GM21723 (cell line): ENCODE measurements around the gene GBP1.
"Not testable (repeated sequence)": the region's sequence is repeated elsewhere in the genome, so short reads cannot be mapped to it uniquely, and the experiment has no call there.

Source experiments
- ATAC-seq: cut with Tn5 transposase; IDR thresholded peaks from one replicate; pipeline ENCODE4 v1.9.1; 2021; ENCODE audit warnings: mild to moderate bottlenecking, moderate library complexity; ENCODE audit not compliant: unreplicated experiment

The GBP1 gene, protein sequence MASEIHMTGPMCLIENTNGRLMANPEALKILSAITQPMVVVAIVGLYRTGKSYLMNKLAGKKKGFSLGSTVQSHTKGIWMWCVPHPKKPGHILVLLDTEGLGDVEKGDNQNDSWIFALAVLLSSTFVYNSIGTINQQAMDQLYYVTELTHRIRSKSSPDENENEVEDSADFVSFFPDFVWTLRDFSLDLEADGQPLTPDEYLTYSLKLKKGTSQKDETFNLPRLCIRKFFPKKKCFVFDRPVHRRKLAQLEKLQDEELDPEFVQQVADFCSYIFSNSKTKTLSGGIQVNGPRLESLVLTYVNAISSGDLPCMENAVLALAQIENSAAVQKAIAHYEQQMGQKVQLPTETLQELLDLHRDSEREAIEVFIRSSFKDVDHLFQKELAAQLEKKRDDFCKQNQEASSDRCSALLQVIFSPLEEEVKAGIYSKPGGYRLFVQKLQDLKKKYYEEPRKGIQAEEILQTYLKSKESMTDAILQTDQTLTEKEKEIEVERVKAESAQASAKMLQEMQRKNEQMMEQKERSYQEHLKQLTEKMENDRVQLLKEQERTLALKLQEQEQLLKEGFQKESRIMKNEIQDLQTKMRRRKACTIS

GRCh38 chr1:89065079-89065868, at the start of gene GBP1:
GBP1 (minus strand) TSS chr1:89065208; CDS start chr1:89063234, 1,974 bp downstream.
- ATAC-seq: peak; percentile 78

DNA sequence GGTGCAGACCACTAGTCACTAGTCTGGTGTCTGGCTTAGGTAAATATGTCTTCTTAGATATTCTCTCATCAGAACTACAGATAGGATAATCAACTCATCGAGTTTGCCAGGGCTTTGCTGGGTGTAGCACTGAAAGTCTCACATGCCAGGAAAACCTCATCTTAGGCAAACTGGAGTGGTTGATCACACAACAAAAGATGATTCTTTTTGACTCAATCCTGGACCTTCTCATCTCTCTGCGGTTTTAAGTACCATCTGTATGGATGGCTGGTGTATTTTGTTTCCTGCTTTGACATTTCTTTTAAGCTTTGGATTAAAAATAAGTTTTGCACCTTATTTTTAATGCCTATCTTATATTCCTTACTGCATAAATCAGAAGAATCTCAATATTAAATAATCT, 49.7 kb upstream of the GBP1 start:
- ATAC-seq: no peak

DNA sequence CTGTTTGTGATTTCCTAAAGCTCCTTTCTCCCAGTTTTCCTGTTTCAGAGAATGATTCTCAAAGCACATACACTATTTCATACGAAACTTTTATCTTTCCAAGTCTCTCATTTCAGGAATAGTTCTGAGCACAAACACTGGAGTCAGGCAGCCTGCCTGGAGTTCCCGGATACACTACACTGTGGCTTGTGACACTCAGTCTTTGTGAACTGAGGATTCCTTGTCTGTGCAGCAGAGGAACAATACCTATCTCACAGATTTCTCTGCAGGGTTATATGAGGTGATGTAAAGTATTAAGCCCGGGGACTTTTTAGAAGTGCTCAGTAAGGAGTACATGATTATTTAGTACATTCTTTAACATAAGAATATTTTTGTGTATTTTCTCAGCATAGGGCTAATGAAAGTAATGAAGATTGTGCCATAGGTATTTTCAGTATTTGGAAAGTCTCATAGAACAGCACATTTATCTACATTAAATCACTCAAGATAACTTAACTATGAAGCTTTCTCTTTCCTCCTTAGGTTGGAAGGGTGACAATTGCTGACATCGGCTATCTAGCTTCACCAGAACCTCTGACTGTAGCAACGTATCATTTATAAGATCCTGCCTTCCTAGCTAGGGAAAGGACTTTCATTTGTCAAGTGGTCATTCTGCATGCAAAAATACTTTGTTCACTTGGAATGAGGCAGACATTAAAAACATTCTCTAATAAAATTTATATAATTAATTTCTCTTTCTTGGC, 48.0 kb upstream of the GBP1 start:
- ATAC-seq: no peak

DNA sequence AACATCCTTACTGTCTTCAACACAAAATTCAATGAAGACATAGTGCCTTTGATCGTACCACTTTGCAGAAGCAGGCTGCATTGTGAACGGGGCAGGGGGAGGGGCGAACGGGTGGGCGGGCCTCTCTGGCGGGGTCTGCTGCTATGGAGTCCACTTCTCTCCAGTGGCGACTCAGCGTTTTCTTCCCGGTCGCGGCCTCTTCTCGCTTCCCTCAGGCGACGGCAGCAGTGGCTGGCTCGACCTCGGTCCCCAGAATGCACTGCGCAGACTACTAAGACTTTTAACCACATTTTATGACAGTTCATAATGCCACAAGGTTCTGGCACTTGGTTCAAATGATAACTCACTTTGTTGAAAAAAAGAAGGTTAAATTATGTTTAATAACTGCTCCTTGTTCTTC, 39.7 kb upstream of the GBP1 start:
- ATAC-seq: no peak

DNA sequence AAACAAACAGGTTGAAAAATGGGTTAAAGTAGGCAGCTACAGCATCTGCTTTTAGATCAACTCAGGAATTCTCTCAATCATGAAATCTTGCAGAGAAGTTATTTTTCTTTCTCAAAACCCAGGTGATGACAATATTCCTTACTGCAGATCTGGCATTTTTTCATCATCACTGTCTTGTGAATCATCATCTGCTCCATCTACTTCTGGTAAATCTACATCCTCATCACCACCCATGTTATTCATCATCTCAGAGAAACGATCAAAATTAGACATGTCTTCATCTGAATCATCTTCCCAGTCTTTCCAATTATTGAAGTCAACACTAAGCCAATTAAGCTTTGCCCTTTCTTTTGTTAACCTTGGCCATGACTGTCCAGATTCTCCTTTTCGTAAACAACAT, 39.1 kb upstream of the GBP1 start:
- no peak for ATAC-seq

- ATAC-seq: no peak
Measured at GRCh38 chr1:89102021-89102420, 37.0 kb upstream of the GBP1 start.

- no peak for ATAC-seq
Measured at GRCh38 chr1:89100412-89100811, 35.4 kb upstream of the GBP1 start.

GRCh38 chr1:89098857-89099256, 33.8 kb upstream of the GBP1 start:
- no peak for ATAC-seq

DNA sequence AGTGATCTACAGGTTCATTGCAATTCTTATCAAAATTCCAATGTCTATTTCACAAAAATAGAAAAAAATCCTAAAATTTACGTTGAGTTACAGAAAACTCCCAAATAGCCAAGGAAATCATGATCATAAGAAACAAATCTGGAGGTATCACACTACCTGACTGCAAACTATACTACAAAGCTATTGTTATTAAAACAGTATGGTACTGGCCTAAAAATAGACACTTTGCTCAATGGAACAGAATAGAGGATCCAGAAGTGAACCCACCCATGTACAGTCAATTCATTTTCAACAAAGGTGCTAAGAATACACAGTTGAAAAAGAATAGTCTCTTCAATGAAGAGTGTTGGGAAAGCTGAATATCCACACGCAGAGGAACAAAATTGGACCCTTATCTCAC, 30.7 kb upstream of the GBP1 start:
- no peak for ATAC-seq

- ATAC-seq: no peak
Measured at GRCh38 chr1:89089962-89090361, 25.0 kb upstream of the GBP1 start.

DNA sequence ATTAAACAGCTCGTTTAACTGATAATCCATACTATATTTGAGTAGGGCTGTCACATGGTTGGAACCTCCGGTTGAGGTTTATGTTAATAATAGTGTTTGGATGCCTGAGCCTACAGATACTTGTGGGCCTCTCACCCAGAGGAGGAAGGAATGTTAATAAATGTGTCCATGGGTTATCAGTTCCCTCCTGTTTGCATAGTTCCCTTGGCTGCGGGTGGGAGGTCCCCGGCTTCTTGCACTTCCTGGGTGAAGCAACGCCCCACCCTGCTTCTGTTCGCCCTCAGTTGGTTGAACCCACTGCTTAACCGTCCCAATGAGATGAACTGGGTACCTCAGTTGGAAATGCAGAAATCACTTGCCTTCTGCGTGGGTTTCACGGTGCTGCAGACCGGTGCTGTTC, 23.6 kb upstream of the GBP1 start:
- no peak for ATAC-seq

DNA sequence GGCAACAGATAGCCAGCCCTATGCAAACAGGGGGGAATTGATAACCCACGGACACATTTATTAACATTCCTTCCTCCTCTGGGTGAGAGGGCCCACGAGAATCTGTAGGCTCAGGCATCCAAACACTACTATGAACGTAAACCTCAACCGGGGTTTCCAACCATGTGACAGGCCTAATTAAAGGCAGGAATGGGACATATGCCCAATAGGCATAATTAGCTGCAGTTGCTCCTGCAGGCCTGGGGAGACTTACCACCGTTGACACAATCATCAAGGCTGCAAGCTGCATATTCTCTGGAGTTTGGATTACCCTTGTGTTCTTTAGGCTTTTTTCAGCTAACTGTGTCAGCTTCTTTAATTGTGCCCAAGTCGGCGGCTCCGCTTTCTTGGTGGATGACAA, 22.2 kb upstream of the GBP1 start:
- ATAC-seq: no peak

GRCh38 chr1:89085781-89086180, 20.8 kb upstream of the GBP1 start:
- ATAC-seq: peak; percentile 66

DNA sequence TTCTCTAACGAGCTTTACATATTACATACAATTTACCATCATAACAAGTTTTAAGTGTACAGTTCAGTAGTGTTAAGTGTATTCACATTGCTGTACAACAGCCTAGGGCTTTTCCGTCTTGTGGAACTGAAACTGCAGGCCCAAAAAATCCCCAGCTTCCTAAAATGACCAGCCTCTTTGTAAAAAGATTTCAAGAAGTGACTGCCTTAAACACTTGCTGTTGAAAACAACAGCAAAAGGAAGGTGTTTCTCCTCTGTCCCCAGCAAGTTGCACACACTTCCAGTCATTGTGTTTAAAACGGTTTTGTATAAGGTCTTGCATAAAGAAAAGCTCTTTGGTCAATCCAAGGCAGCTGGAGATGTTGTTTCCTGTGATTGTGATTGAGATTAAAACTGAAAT, 16.0 kb upstream of the GBP1 start:
- no peak for ATAC-seq

- ATAC-seq: not testable (repeated sequence)
Measured at GRCh38 chr1:89080068-89080467, 15.1 kb upstream of the GBP1 start.

- not testable (repeated sequence) for ATAC-seq
Measured at GRCh38 chr1:89072466-89073065, 7.6 kb upstream of the GBP1 start.

- no peak for ATAC-seq
Measured at GRCh38 chr1:89070509-89070908, 5.5 kb upstream of the GBP1 start.

DNA sequence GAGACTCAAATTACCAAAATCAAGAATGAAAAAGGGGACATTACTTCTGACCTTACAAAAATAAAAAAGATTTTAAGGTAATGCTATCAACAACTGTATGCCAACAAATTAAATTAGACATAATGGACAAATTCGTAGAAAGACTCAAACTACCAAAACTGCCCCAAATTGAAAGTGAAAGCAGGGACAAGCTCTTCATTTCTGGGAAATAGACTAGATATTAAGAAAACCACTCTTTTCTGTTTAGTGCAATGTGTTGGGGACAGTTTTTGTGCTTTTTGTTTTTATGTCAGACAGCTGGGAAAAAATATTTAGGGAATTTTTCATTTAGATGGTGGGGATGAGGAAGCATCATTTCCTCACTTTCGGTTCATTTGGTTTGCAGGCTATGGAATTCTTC, 4.9 kb upstream of the GBP1 start:
- no peak for ATAC-seq

- ATAC-seq: no peak
Measured at GRCh38 chr1:89068291-89068690, 3.3 kb upstream of the GBP1 start.

DNA sequence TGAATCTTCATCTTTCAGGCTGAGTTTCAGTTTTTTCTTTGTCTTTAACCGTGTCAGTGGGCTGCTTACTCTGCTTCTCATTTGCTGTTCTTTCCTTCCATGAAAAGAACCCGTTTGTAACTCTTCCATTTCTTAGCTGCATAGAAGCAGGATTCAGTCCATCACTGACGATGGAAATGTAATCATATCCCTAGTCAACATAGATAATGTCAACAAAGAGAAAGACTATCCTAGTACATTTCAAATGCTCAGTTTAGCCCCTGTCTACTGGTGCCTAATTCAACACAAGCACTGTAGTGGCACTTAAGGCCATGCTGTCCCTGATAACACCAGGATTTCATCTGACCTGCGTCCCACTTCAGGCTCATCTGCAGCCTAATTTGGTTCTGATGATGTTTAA, 376 bp downstream of the GBP1 start:
- peak; percentile 63 for ATAC-seq

DNA sequence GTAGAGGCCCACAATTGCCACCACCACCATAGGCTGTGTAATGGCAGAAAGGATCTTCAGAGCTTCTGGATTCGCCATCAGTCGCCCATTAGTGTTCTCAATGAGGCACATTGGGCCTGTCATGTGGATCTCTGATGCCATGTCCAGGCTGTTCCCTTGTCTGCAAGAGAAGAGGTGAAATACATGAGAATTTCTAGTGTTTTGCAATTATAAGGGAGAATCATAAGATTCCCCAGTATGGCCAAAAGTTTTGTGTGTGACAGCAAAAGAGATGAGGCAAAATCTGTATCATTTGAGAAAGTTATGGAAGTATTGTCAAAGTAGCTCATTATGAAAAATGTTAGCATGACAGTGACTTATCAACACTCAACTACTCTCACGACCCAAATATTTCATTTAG, 1.9 kb downstream of the GBP1 start:
- no peak for ATAC-seq
